T-cell (primary cell): Measurements from ENCODE around the gene SLC38A2. TPM values are rescaled to one million over a fixed set of nuclear protein-coding genes. Genes with fewer than 3 reads are reported as not detected.

Experiments
- ATAC-seq, 4 experiments: fragments of 200-7000 bp in 3 of 4; fragments of 150-1000 bp in 1 of 4; cut with Tn5 transposase; replicated peaks in 1 of 4; 1 replicate in 3 of 4; 2 replicates in 1 of 4; pipeline ENCODE4 v1.10.0; 2021; ENCODE audit warnings: moderate library complexity in 3 of 4, mild to moderate bottlenecking in 2 of 4, moderate number of reproducible peaks in 1 of 4
- CTCF ChIA-PET, 2 donors: fragments of 300-600 bp; sonication (Branson Sonifier 250); formaldehyde crosslinking; loops; one replicate each; lab custom pipeline; 2022; ENCODE audit warnings: antibody characterized with exemption in 2 of 2; lab: Charles Lee
- POLR2A ChIA-PET, 2 donors: fragments of 300-600 bp; sonication (Branson Sonifier 250); formaldehyde crosslinking; loops; one replicate each; lab custom pipeline; 2022; ENCODE audit warnings: antibody characterized with exemption in 2 of 2; lab: Charles Lee
- DNase-seq, 35 experiments: peaks; one replicate each; pipeline versions ENCODE4 v3.0.0 to v3.0.0-alpha.2; 2013 to 2023
- H3K27ac ChIP-seq: one replicate; pipeline ENCODE4 v1.5.1; 2013; ENCODE audit warnings: low read length
- H3K27me3 ChIP-seq, 2 experiments: replicated peaks in 1 of 2; 1 replicate in 1 of 2; 2 replicates in 1 of 2; pipeline versions ENCODE4 v1.6.1 to v1.7.0; 2013; ENCODE audit warnings: low read length in 1 of 2, mixed read lengths in 1 of 2; ENCODE audit not compliant: control insufficient read depth in 2 of 2, insufficient read depth in 2 of 2; ENCODE audit errors: extremely low read depth in 1 of 2
- H3K36me3 ChIP-seq, 2 donors: 1 replicate in 1 of 2; 2 replicates in 1 of 2; pipeline versions ENCODE4 v1.6.1 to v1.7.0; 2013; ENCODE audit warnings: low read length in 1 of 2; ENCODE audit not compliant: control insufficient read depth in 2 of 2, insufficient read depth in 1 of 2; ENCODE audit errors: extremely low read depth in 1 of 2
- H3K4me1 ChIP-seq, 2 experiments: 1 replicate in 1 of 2; 2 replicates in 1 of 2; pipeline versions ENCODE4 v1.6.1 to v1.7.0; 2013; ENCODE audit warnings: low read length in 2 of 2, mixed read lengths in 1 of 2; ENCODE audit not compliant: insufficient read depth in 2 of 2, control insufficient read depth in 1 of 2; ENCODE audit errors: extremely low read depth in 1 of 2
- H3K4me3 ChIP-seq, 2 donors: 1 replicate in 1 of 2; 2 replicates in 1 of 2; pipeline versions ENCODE4 v1.5.1 to v1.7.0; 2013; ENCODE audit warnings: mild to moderate bottlenecking in 2 of 2, low read length in 1 of 2, moderate library complexity in 1 of 2; ENCODE audit not compliant: control insufficient read depth in 1 of 2; ENCODE audit errors: extremely low read depth in 1 of 2
- H3K9me3 ChIP-seq: 2 replicates; pipeline ENCODE4 v1.7.0; 2013
- H3K27ac Mint-ChIP-seq, 2 donors: one replicate each; pipeline ENCODE4 v1.8.0; 2020 to 2021; ENCODE audit warnings: mild to moderate bottlenecking in 2 of 2, mixed read lengths in 2 of 2
- H3K27me3 Mint-ChIP-seq, 2 donors: one replicate each; pipeline ENCODE4 v1.8.0; 2021 to 2022; ENCODE audit warnings: mixed read lengths in 2 of 2
- H3K36me3 Mint-ChIP-seq: one replicate; pipeline ENCODE4 v1.8.0; 2021; ENCODE audit warnings: mixed read lengths
- H3K4me1 Mint-ChIP-seq, 3 donors: one replicate each; pipeline ENCODE4 v1.8.0; 2020 to 2022; ENCODE audit warnings: mixed read lengths in 3 of 3, mild to moderate bottlenecking in 1 of 3
- H3K4me3 Mint-ChIP-seq, 3 donors: one replicate each; pipeline ENCODE4 v1.8.0; 2020 to 2022; ENCODE audit warnings: mild to moderate bottlenecking in 3 of 3, mixed read lengths in 3 of 3, moderate library complexity in 3 of 3
- H3K9me3 Mint-ChIP-seq, 3 donors: one replicate each; pipeline ENCODE4 v1.8.0; 2020 to 2022; ENCODE audit warnings: mixed read lengths in 3 of 3
- WGBS: methylation state at CpG from one replicate; pipeline ENCODE4 v1.1.5; 2013; ENCODE audit warnings: missing lambda C conversion rate; ENCODE audit not compliant: insufficient coverage; 5-methylcytosine and 5-hydroxymethylcytosine counted together
- total RNA-seq, 35 experiments: library from RNA in 6 of 35; stranded (reverse) in 6 of 35; fragments of 120-200 nt in 1 of 35; gene quantifications; one replicate each; pipeline versions ENCODE4 v1.2.1 to v1.2.4 and lab custom pipeline; 2013 to 2026

SLC38A2 gene
- total RNA-seq, 5 donors from 2014 or later (not counting 1 experiment from before 2014, with no cell fraction given): 165 to 265 (median 217) TPM

DNA sequence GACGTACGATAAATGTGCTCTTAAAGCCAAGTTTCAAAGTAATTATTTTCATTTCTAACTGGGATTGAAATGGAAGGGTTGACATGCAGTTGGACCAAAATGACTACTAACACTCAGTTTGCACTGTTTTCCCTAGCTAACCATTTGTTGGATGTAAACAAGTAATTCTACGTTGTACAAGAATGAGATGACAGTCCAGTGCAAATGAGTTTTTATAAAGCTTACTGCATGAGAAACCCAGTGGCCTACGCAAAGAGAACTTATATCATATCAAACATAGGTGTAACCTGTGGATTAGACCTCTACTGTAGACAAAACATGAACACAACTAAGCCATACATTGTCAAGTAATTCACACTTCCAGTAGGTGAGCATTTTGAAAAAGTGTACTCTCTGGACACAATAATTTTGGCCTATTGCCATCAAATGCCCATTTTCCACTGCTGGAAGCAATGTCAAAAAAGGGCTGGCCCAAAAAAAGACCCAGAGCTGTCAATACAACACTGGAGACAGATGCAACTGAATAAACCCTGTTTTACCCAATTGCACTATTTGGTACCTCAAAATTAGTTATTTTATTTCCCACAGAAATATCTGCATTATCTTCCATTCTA lies 12.8 kb downstream of the SLC38A2 start:
- Histone ChIP-seq H3K9me3 (no peaks in the 10 kb centered on the region), H3K4me3 (no peak overlapping the region), H3K27me3 (no peaks in the 10 kb centered on the region), H3K36me3 (peaks cover 5 to 58% of the 10 kb centered on the region in 2 donors), H3K27ac (no peak overlapping the region), H3K4me1 (peaks cover 0 to 22% of the 10 kb centered on the region in 2 experiments)
- Mint-ChIP-seq H3K4me1 (peaks cover 43 to 56% (median 54%) of the 10 kb centered on the region in 3 donors), H3K4me3 (no peak overlapping the region), H3K36me3 (peaks cover 51% of the 10 kb centered on the region), H3K27ac (peak overlapping the region in 1 of 2 donors; percentile 55), H3K27me3 (no peaks in the 10 kb centered on the region), H3K9me3 (no peaks in the 10 kb centered on the region)
- 100% methylated on average over 1 of the region's 4 CpGs for WGBS
- ChIA-PET CTCF (no interaction called here), POLR2A (no interaction called here)
- ATAC-seq: no peak
- DNase-seq: no peak

DNA sequence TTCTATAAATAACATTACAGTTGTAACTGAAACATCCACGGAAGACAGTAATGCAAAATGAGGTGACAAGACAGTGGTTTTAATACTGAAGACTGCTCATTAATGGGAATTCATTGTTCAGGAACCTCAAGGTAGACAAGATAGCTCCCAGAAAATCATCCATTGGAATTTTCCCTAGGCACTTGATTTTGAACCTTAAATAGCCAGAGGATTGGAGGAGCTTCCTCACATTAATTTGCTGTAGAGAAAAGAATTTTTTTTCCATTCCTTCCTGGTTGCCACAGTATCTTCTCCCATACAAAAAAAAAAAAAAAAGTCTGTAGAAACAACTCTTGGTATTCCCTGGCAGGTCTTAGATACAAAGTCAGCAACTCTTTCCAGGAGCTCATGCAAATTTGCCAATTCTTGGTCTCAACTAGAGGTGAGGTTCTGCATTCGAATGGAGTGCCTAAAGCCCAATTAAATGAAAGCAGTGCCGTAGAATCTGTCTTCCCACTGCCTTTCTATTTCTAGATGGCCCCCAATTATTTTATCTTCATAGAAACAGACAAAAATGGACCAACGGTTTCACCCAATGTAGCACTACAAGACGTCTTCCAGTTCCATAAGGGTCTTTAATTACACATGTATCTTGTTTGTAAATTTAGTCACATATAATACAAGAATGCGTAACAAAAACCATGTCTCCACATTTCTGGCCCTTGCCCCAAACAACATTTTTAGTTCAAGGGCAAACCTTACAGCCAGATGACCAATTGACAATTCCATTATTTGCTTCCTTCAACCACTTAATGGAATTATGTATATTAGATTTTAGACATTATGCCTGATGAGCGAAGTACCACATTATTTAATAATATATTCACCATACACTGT lies 13.5 kb downstream of the SLC38A2 start:
- no peaks in the 10 kb centered on the region for H3K9me3 ChIP-seq
- WGBS: 100% methylated on average over 2 of the region's 7 CpGs
- Mint-ChIP-seq H3K36me3 (peaks cover 48% of the 10 kb centered on the region), H3K4me1 (peaks cover 46 to 59% (median 53%) of the 10 kb centered on the region in 3 donors), H3K4me3 (no peak overlapping the region), H3K27me3 (no peaks in the 10 kb centered on the region), H3K27ac (no peak overlapping the region), H3K9me3 (no peaks in the 10 kb centered on the region)
- no peaks in the 10 kb centered on the region for H3K27me3 ChIP-seq
- no peak for DNase-seq
- peaks cover 0 to 21% of the 10 kb centered on the region in 2 experiments for H3K4me1 ChIP-seq
- ChIA-PET CTCF (no interaction called here), POLR2A (interaction anchor here (0.6 to 0.7 kb wide), 3 partner anchors 11 to 1031 kb away, joined by 3 to 6 read pairs (median 5); no protein-coding TSS in a partner anchor)
- peaks cover 5 to 51% of the 10 kb centered on the region in 2 donors for H3K36me3 ChIP-seq
- no peak overlapping the region for H3K4me3 ChIP-seq
- H3K27ac ChIP-seq: no peak overlapping the region
- no peak for ATAC-seq

DNA sequence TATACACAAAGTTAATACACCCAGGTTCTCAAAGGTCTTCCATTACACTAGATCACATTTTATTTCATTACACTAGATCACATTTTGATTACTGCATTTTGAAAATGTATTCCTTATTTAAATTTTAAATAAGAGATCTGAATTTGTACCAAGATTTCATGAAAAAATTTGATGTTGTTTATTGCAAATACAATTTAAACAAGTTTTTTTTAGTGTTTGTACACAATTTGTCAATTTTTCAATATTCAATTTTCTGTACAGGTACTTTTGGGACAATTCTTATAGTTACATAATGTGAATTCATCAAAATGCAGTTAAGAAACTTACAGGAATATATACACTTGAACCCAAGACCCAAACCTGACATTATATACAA lies 14.3 kb downstream of the SLC38A2 start:
- CTCF ChIA-PET: no interaction called here
- no peak overlapping the region for H3K4me3 Mint-ChIP-seq
- ATAC-seq (no peak), DNase-seq (no peak)
- H3K36me3 ChIP-seq: peaks cover 5 to 44% of the 10 kb centered on the region in 2 donors
- no peak overlapping the region for H3K27ac ChIP-seq
- H3K4me1 Mint-ChIP-seq: peaks cover 42 to 56% (median 55%) of the 10 kb centered on the region in 3 donors
- POLR2A ChIA-PET: interaction anchor here (0.6 to 0.7 kb wide), 3 partner anchors 12 to 1032 kb away, joined by 3 to 6 read pairs (median 5); no protein-coding TSS in a partner anchor
- H3K9me3 ChIP-seq: no peaks in the 10 kb centered on the region
- H3K9me3 Mint-ChIP-seq: no peaks in the 10 kb centered on the region
- peaks cover 0 to 15% of the 10 kb centered on the region in 2 experiments for H3K4me1 ChIP-seq
- H3K27me3 ChIP-seq: no peaks in the 10 kb centered on the region
- H3K27me3 Mint-ChIP-seq: no peaks in the 10 kb centered on the region
- peaks cover 43% of the 10 kb centered on the region for H3K36me3 Mint-ChIP-seq
- H3K27ac Mint-ChIP-seq: peak overlapping the region in 1 of 2 donors; percentile 8
- H3K4me3 ChIP-seq: no peak overlapping the region

DNA sequence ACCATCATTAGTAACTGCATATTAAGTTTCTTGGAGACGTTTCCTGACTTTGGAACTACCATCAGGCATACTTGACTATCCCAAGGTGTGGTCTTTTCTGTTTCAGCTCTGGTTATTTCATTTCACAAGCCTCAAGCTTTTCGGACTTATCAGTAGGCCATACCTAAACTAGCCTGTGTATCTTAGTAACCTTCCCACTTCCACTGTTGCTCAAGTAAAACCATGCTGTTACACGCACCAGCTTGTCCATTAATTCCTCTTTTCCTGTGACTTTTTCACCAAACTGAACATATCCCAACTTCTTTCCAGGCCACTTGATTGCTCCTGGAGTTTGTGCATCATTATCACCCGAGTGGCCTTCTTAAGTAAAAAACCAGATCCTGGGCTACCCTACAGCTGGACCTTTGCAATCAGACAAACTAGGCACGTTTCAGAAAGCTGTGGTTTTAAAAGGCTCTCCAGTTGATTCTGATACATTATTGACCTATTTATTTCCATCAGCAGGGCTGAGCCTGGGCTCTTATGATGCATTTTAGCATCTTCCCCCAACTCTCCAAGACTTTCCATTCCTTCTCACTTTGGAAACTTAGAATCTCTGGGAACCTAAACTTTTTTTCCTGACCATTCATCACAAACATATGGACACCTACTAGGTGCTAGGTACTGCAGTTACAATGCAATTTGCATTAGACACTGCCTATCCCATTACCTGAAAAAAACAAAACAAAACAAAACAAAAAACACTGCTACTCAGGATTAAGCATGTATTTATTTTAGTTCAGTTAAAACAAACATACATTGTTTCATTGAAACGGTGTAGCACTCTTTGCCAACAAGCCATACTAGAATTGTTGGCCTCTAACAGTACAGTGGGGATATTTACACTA lies 14.9 kb downstream of the SLC38A2 start:
- ATAC-seq: peak in 1 of 4 experiments; percentile 27

DNA sequence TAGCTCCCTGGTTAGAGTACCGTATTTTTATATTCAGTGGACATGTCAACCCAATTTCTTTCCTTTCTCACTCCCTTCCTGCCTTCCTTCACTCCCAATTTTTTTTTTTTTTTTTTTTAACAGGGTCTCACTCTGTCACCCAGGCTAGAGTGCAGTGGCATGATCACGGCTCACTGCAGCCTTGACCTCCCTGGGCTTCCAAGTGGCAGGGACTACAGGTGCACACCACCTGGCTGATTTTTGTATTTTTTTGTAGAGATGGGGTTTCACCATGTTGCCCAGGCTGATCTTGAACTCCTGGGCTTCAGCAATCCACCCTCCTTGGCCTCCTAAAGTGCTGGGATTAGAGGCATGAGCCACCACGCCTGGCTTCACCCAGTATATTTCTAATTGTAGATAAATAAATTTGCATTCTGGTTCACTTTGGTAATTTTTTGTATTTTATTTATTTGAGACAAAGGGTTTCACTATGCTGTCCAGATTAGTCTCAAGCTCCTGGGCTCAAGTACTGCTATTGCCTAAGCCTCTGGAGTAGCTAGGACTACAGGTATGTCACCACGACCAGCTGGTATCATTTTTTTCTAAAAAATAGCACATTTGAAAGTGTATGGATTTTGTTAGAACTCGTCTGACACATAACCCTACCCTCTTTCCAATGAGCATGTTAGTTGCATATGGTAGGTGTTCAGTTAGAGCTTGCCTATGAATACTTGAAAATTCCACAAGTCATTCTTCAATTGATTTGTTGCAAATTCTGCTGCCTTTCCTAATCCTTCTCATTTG lies 15.7 kb downstream of the SLC38A2 start:
- DNase-seq: no peak
- Mint-ChIP-seq H3K36me3 (peaks cover 30% of the 10 kb centered on the region), H3K9me3 (no peaks in the 10 kb centered on the region), H3K27ac (peak overlapping the region in 1 of 2 donors; percentile 71), H3K27me3 (no peaks in the 10 kb centered on the region), H3K4me1 (peaks cover 29 to 42% (median 42%) of the 10 kb centered on the region in 3 donors), H3K4me3 (no peak overlapping the region)
- Histone ChIP-seq H3K4me3 (no peak overlapping the region), H3K36me3 (peaks cover 0 to 29% of the 10 kb centered on the region in 2 donors), H3K27ac (no peak overlapping the region), H3K27me3 (no peaks in the 10 kb centered on the region), H3K9me3 (no peaks in the 10 kb centered on the region), H3K4me1 (peaks cover 0 to 6% of the 10 kb centered on the region in 2 experiments)
- peak in 2 of 4 experiments; percentile 18 to 23 for ATAC-seq
- POLR2A ChIA-PET: interaction anchor here (0.6 to 0.7 kb wide), 3 partner anchors 47 to 633 kb away, joined by 3 read pairs; no protein-coding TSS in a partner anchor
- WGBS: 86% methylated on average over 1 of the region's 5 CpGs
- CTCF ChIA-PET: interaction anchor here (0.6 to 1.3 kb wide), 5 partner anchors 22 to 676 kb away, joined by 3 to 5 read pairs (median 3); no protein-coding TSS in a partner anchor

More for the DNA sequence above, 14.9 kb downstream of the SLC38A2 start:
- Mint-ChIP-seq H3K4me1 (peaks cover 35 to 50% (median 49%) of the 10 kb centered on the region in 3 donors), H3K9me3 (no peaks in the 10 kb centered on the region), H3K27me3 (no peaks in the 10 kb centered on the region), H3K27ac (peak overlapping the region in 1 of 2 donors; percentile 71), H3K36me3 (peaks cover 37% of the 10 kb centered on the region), H3K4me3 (no peak overlapping the region)
- H3K36me3 ChIP-seq: peaks cover 0 to 37% of the 10 kb centered on the region in 2 donors
- POLR2A ChIA-PET: interaction anchor here (0.6 kb wide), 2 partner anchors 98 to 632 kb away, joined by 3 read pairs; no protein-coding TSS in a partner anchor
- no peaks in the 10 kb centered on the region for H3K27me3 ChIP-seq
- H3K4me1 ChIP-seq: peaks cover 0 to 14% of the 10 kb centered on the region in 2 experiments
- DNase-seq: no peak
- CTCF ChIA-PET: interaction anchor here (0.6 to 0.7 kb wide), 3 partner anchors 23 to 1445 kb away, joined by 3 read pairs; no protein-coding TSS in a partner anchor
- WGBS: 54% methylated on average over 4 of the region's 6 CpGs
- H3K27ac ChIP-seq: no peak overlapping the region
- no peak overlapping the region for H3K4me3 ChIP-seq
- H3K9me3 ChIP-seq: no peaks in the 10 kb centered on the region
